H1 (cell line): ENCODE measurements around the gene ATL3. TPM values are rescaled to one million over a fixed set of nuclear protein-coding genes. Genes with fewer than 3 reads are reported as not detected.

Experiments
- CTCF ChIA-PET: fragments of 300-600 bp; sonication (Branson Sonifier 250); formaldehyde crosslinking; loops from one replicate; lab custom pipeline; 2021; ENCODE audit not compliant: partially characterized antibody; lab: Charles Lee
- POLR2A ChIA-PET: fragments of 300-600 bp; sonication (Branson Sonifier 250); formaldehyde crosslinking; loops from one replicate; lab custom pipeline; 2021; ENCODE audit warnings: inconsistent platforms; ENCODE audit not compliant: partially characterized antibody; lab: Charles Lee
- DNase-seq, 2 experiments: peaks; one replicate each; pipeline versions ENCODE4 v3.0.0 to v3.0.0-alpha.2; 2010 to 2022; ENCODE audit warnings: low spot score in 2 of 2, low read depth in 1 of 2, mixed read lengths in 1 of 2
- FAIRE-seq: peaks from 2 replicates; lab custom pipeline; 2011; peaks lifted over from hg19 to GRCh38; lab: Jason Lieb, UNC
- H2AFZ ChIP-seq: 2 replicates; pipeline ENCODE4 v1.8.1; 2012; ENCODE audit warnings: low read length, inconsistent platforms
- H2AK5ac ChIP-seq: 2 replicates; pipeline ENCODE4 v1.6.1; 2013; ENCODE audit warnings: low read depth, low read length
- H2BK120ac ChIP-seq: replicated peaks from 2 replicates; pipeline ENCODE3; 2013; ENCODE audit warnings: low read depth, low read length, inconsistent platforms
- H2BK12ac ChIP-seq: 2 replicates; pipeline ENCODE4 v1.6.1; 2013; ENCODE audit warnings: low read depth, low read length
- H2BK15ac ChIP-seq: 2 replicates; pipeline ENCODE4 v1.6.1; 2013; ENCODE audit warnings: low read length
- H2BK20ac ChIP-seq: 2 replicates; pipeline ENCODE4 v1.6.1; 2013; ENCODE audit warnings: low read length
- H2BK5ac ChIP-seq: 2 replicates; pipeline ENCODE4 v1.6.1; 2013; ENCODE audit warnings: low read depth, low read length
- H3K14ac ChIP-seq: 2 replicates; pipeline ENCODE4 v1.6.1; 2013; ENCODE audit warnings: inconsistent platforms; ENCODE audit not compliant: insufficient read length
- H3K18ac ChIP-seq: 2 replicates; pipeline ENCODE4 v1.6.1; 2013; ENCODE audit warnings: low read length; ENCODE audit errors: extremely low read depth
- H3K23ac ChIP-seq: 2 replicates; pipeline ENCODE4 v1.6.1; 2013; ENCODE audit warnings: inconsistent platforms; ENCODE audit not compliant: insufficient read length
- H3K23me2 ChIP-seq: 2 replicates; pipeline ENCODE4 v1.6.1; 2013; ENCODE audit warnings: low read depth, low read length
- H3K27ac ChIP-seq: 2 replicates; pipeline ENCODE4 v1.6.1; 2011; ENCODE audit warnings: low read depth, low read length, inconsistent platforms
- H3K27me3 ChIP-seq, 4 experiments: replicated peaks in 1 of 4; 1 replicate in 1 of 4; 2 replicates in 3 of 4; pipeline versions ENCODE4 v1.6.1 to v1.8.1; 2011 to 2013; ENCODE audit warnings: low read length in 3 of 4, mild to moderate bottlenecking in 3 of 4, inconsistent platforms in 2 of 4, mixed read lengths in 2 of 4, moderate library complexity in 1 of 4; ENCODE audit not compliant: control insufficient read depth in 3 of 4, insufficient read depth in 3 of 4; ENCODE audit errors: extremely low read depth in 1 of 4
- H3K36me3 ChIP-seq, 4 experiments: 2 replicates each; pipeline versions ENCODE4 v1.6.1 to v1.8.1; 2011 to 2013; ENCODE audit warnings: mild to moderate bottlenecking in 4 of 4, low read length in 3 of 4, moderate library complexity in 2 of 4, control low read depth in 1 of 4, inconsistent platforms in 1 of 4; ENCODE audit not compliant: insufficient read depth in 4 of 4, control insufficient read depth in 2 of 4
- H3K4ac ChIP-seq: replicated peaks from 2 replicates; pipeline ENCODE3; 2013; ENCODE audit warnings: low read length, low read depth, mixed read lengths, inconsistent platforms; ENCODE audit not compliant: insufficient read length
- H3K4me1 ChIP-seq, 4 experiments: replicated peaks in 1 of 4; 1 replicate in 1 of 4; 2 replicates in 3 of 4; pipeline versions ENCODE4 v1.6.1 to v1.8.1; 2011 to 2013; ENCODE audit warnings: low read length in 3 of 4, inconsistent platforms in 2 of 4, mixed read lengths in 1 of 4; ENCODE audit not compliant: insufficient read depth in 4 of 4, control insufficient read depth in 3 of 4
- H3K4me2 ChIP-seq, 2 experiments: 2 replicates each; pipeline versions ENCODE4 v1.6.1 to v1.8.1; 2011 to 2013; ENCODE audit warnings: low read depth in 2 of 2, low read length in 2 of 2, control low read depth in 1 of 2, inconsistent platforms in 1 of 2, mild to moderate bottlenecking in 1 of 2; ENCODE audit not compliant: insufficient read depth in 1 of 2
- H3K4me3 ChIP-seq, 4 experiments: fragments of 200-600, 300-600 bp in 1 of 4; sonication (generic), shearing (Covaris generic), sonication (Bioruptor Twin) in 1 of 4; 2 replicates each; pipeline versions ENCODE4 v1.5.1 to v1.8.1; 2011 to 2016; ENCODE audit warnings: low read length in 4 of 4, low read depth in 3 of 4, control low read depth in 2 of 4, inconsistent platforms in 2 of 4, mild to moderate bottlenecking in 2 of 4, mixed read lengths in 1 of 4, moderate library complexity in 1 of 4; ENCODE audit not compliant: insufficient read depth in 2 of 4; ENCODE audit errors: extremely low read depth in 1 of 4
- H3K56ac ChIP-seq: replicated peaks from 2 replicates; pipeline ENCODE3; 2013; ENCODE audit warnings: low read depth, mild to moderate bottlenecking, mixed read lengths, low read length, inconsistent platforms; ENCODE audit not compliant: insufficient read length
- H3K79me1 ChIP-seq: 2 replicates; pipeline ENCODE4 v1.6.1; 2013; ENCODE audit warnings: low read depth, low read length, control low read depth
- H3K79me2 ChIP-seq, 2 experiments: 2 replicates each; pipeline versions ENCODE4 v1.6.1 to v1.8.1; 2012 to 2013; ENCODE audit warnings: low read length in 2 of 2, mild to moderate bottlenecking in 2 of 2, inconsistent platforms in 1 of 2; ENCODE audit not compliant: insufficient read depth in 2 of 2, control insufficient read depth in 1 of 2
- H3K9ac ChIP-seq, 4 experiments: replicated peaks in 1 of 4; 1 replicate in 1 of 4; 2 replicates in 3 of 4; pipeline versions ENCODE4 v1.6.1 to v1.8.1; 2011 to 2013; ENCODE audit warnings: low read depth in 3 of 4, low read length in 3 of 4, control low read depth in 2 of 4, mild to moderate bottlenecking in 2 of 4, moderate library complexity in 2 of 4, inconsistent platforms in 1 of 4; ENCODE audit errors: extremely low read depth in 1 of 4
- H3K9me3 ChIP-seq, 2 experiments: 2 replicates each; pipeline versions ENCODE4 v1.6.1 to v1.8.1; 2012 to 2013; ENCODE audit warnings: mild to moderate bottlenecking in 2 of 2, moderate library complexity in 2 of 2, control low read depth in 1 of 2, inconsistent platforms in 1 of 2, low read depth in 1 of 2, low read length in 1 of 2, mixed read lengths in 1 of 2; ENCODE audit not compliant: insufficient read depth in 2 of 2
- H4K20me1 ChIP-seq, 2 experiments: replicated peaks in 1 of 2; 2 replicates each; pipeline versions ENCODE3 to v1.8.1; 2011 to 2013; ENCODE audit warnings: inconsistent platforms in 2 of 2, low read length in 2 of 2, mild to moderate bottlenecking in 1 of 2; ENCODE audit not compliant: insufficient read depth in 2 of 2, control insufficient read depth in 1 of 2
- H4K5ac ChIP-seq: 2 replicates; pipeline ENCODE4 v1.6.1; 2013; ENCODE audit warnings: low read length, low read depth, mixed read lengths, inconsistent platforms; ENCODE audit not compliant: insufficient read length
- H4K8ac ChIP-seq: 2 replicates; pipeline ENCODE4 v1.8.0; 2013; ENCODE audit warnings: mild to moderate bottlenecking, moderate library complexity, low read length, inconsistent platforms; ENCODE audit not compliant: insufficient read depth; ENCODE audit errors: extremely low read depth
- H4K91ac ChIP-seq: replicated peaks from 2 replicates; pipeline ENCODE3; 2013; ENCODE audit warnings: low read length, mixed read lengths, inconsistent platforms; ENCODE audit not compliant: insufficient read length
- POLR2AphosphoS5 ChIP-seq: IDR thresholded peaks from 2 replicates; pipeline ENCODE4 v1.6.1; 2011; ENCODE audit warnings: low read depth, low read length
- WGBS, 2 experiments: shearing (Covaris generic) in 1 of 2; methylation state at CpG; one replicate each; pipeline versions ENCODE4 v1.1.6 to v1.1.7; 2013 to 2015; ENCODE audit warnings: low lambda C conversion rate in 2 of 2, mixed read lengths in 2 of 2, inconsistent platforms in 1 of 2, low coverage in 1 of 2, missing lambda C conversion rate in 1 of 2; ENCODE audit not compliant: insufficient replicate concordance in 2 of 2, insufficient coverage in 1 of 2, insufficient read length in 1 of 2; ENCODE audit errors: extremely low coverage in 1 of 2, missing lambda C conversion rate in 1 of 2; 5-methylcytosine and 5-hydroxymethylcytosine counted together
- polyA plus RNA-seq, 7 experiments: library from polyadenylated mRNA; depleted of rRNA in 3 of 7; stranded (reverse) in 5 of 7; unstranded in 2 of 7; fragments of >200 nt in 5 of 7; fragments of 200-250 nt in 2 of 7; gene quantifications; 1 replicate in 5 of 7; 2 replicates in 1 of 7; 4 replicates in 1 of 7; pipeline versions ENCODE4 v1.2.1 to v1.2.3, GENCODE V29; 2011 to 2013; ENCODE audit warnings: missing spikeins in 2 of 7, mixed read lengths in 2 of 7
- total RNA-seq: library from RNA; stranded (reverse); fragmentation: NEBNext Ultra II Directional; extraction: Animal tissue kit (Norgen Biotek cat#: 25700); gene quantifications from 2 replicates; pipeline ENCODE4 v1.2.1, GENCODE V29; 2021

The ATL3 gene
- total and polyA plus RNA-seq, 2 of the 8 experiments (the other 6 are each of a cell fraction or from before 2014, with no cell fraction given) = 7.8 to 24.5 TPM

- Histone ChIP-seq H4K20me1 (no peaks in the 10 kb centered on the region), H3K14ac (no peak overlapping the region), H2BK120ac (no peak overlapping the region), H3K4me1 (no peaks in the 10 kb centered on the region), H3K56ac (no peak overlapping the region), H3K36me3 (peaks cover 0 to 41% (median 14%) of the 10 kb centered on the region in 4 experiments), H4K8ac (no peak overlapping the region; the same call in 1 of the 2 replicates), H3K27me3 (no peaks in the 10 kb centered on the region), H2AFZ (no peak overlapping the region), H3K9me3 (no peaks in the 10 kb centered on the region), H3K27ac (no peak overlapping the region), H3K18ac (no peak overlapping the region), H3K79me1 (no peaks in the 10 kb centered on the region), H3K23me2 (no peaks in the 10 kb centered on the region), H3K4me2 (no peak overlapping the region), H3K4ac (no peak overlapping the region), H3K4me3 (no peak overlapping the region), H4K91ac (no peak overlapping the region), H4K5ac (no peak overlapping the region), H2AK5ac (no peak overlapping the region), H2BK20ac (no peak overlapping the region), H3K9ac (no peak overlapping the region), H3K23ac (no peak overlapping the region), H3K79me2 (no peaks in the 10 kb centered on the region), H2BK12ac (no peak overlapping the region), H2BK5ac (no peak overlapping the region), H2BK15ac (no peak overlapping the region)
- no peak for FAIRE-seq
- ChIA-PET CTCF (interaction anchor here (0.7 to 1.5 kb wide), 3 partner anchors 14 to 95 kb away, joined by 3 to 7 read pairs (median 3); no protein-coding TSS in a partner anchor), POLR2A (no interaction called here)
- no peak for DNase-seq
- WGBS, 2 experiments = 95% methylated on average over 3 of the region's 3 CpGs; no CpG with 5 or more reads in 1 of the 2 experiments
- no peak for TF ChIP-seq POLR2AphosphoS5
Measured at GRCh38 chr11:63643205-63643604, 28.0 kb downstream of the ATL3 start.
